ENCODE results near the gene SCAI.
"Not testable (repeated sequence)": the region's sequence is repeated elsewhere in the genome, so short reads cannot be mapped to it uniquely, and the experiment has no call there.

SCAI gene

DNA sequence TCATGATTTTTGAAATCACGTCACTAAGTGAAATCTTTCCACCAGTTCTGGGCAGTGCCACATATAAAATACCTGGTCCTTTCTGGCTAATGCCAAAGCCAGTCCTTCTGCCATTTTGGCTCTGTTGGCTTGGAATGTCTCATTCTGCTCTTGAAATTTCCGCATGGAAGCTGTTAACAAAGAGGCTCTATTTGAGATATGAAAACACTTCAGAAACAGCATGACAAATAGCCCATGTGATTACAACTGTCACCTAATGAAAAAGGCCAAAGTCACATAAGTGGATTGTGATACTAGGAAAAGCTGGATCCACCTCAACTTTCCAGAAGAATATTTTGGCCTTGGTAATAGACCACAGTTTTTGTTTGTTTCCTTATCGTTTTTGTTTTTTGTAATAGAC is 215.2 kb downstream of the SCAI start:
- no peak overlapping the region for H3K27ac ChIP-seq (ENCODE audit: poor library complexity, severe bottlenecking)
- no peaks in the 10 kb centered on the region for H3K4me1 ChIP-seq (ENCODE audit: insufficient read depth, poor library complexity, severe bottlenecking)
- no peaks in the 10 kb centered on the region for H3K9me3 ChIP-seq (ENCODE audit: severe bottlenecking)
- H3K4me3 ChIP-seq (ENCODE audit: severe bottlenecking), result no peak overlapping the region
- peaks cover 75% of the 10 kb centered on the region for H3K36me3 ChIP-seq (ENCODE audit: low read depth)
- ATAC-seq (ENCODE audit: low read depth) (no peak), DNase-seq (ENCODE audit: low spot score) (no peak)
- TF ChIP-seq, protein P1, sequence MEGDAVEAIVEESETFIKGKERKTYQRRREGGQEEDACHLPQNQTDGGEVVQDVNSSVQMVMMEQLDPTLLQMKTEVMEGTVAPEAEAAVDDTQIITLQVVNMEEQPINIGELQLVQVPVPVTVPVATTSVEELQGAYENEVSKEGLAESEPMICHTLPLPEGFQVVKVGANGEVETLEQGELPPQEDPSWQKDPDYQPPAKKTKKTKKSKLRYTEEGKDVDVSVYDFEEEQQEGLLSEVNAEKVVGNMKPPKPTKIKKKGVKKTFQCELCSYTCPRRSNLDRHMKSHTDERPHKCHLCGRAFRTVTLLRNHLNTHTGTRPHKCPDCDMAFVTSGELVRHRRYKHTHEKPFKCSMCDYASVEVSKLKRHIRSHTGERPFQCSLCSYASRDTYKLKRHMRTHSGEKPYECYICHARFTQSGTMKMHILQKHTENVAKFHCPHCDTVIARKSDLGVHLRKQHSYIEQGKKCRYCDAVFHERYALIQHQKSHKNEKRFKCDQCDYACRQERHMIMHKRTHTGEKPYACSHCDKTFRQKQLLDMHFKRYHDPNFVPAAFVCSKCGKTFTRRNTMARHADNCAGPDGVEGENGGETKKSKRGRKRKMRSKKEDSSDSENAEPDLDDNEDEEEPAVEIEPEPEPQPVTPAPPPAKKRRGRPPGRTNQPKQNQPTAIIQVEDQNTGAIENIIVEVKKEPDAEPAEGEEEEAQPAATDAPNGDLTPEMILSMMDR (IDR thresholded peaks at IDR 0.05; ENCODE audit: poor library complexity, severe bottlenecking), result no peak
- no peaks in the 10 kb centered on the region for H3K27me3 ChIP-seq (ENCODE audit: insufficient read depth, poor library complexity, severe bottlenecking)

DNA sequence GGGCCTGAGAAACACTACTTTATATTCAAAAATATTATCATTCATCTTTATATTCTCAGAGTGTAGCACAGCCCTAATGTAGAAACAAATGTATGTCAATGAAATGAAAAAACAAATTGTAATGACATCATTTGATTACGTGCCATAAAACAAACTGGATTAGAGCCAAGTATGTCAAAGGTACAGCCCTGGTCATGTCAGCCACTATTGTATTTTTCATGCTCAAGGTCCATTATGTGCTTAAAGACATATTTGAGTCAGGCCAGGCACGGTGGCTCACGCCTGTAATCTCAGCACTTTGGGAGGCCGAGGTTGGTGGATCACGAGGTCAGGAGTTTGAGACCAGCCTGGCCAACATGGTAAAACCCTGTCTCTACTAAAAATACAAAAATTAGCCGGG is 222.9 kb downstream of the SCAI start:
- H3K9me3 ChIP-seq (ENCODE audit: severe bottlenecking); H3K4me1 ChIP-seq (ENCODE audit: insufficient read depth, poor library complexity, severe bottlenecking); H3K4me3 ChIP-seq (ENCODE audit: severe bottlenecking); H3K27me3 ChIP-seq (ENCODE audit: insufficient read depth, poor library complexity, severe bottlenecking); H3K27ac ChIP-seq (ENCODE audit: poor library complexity, severe bottlenecking); ATAC-seq (ENCODE audit: low read depth); DNase-seq (ENCODE audit: low spot score): not testable (repeated sequence)
- peaks cover 69% of the 10 kb centered on the region for H3K36me3 ChIP-seq (ENCODE audit: low read depth)

DNA sequence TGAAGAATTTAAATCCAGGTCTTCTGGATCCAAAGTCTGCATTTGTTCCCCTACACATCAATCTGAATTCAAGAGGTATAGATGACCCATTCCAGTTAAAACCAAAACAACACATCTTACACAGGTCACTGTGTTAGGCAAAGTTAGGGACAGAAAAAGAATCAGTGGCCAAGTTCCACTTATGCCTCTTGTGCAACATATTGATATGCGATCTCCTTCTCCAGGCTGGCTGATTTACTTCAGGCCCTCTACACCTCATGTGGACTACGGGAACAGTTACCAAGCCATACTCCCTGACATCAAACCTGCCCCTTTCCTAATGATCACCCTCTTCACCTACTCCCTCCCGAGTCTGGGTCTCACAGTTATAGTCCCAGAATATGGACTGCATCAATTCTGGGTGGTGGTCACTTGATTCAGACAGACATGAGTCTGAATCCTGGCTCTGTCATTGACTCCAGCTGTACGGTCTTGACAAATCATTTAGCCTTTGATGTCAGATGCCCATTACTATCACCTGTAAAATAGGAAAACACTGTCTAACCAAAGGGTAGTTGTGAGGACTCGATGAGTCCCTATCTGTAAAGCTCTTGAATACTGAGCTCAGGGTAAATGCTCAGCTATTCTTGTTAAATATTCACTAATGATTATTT is 228.4 kb downstream of the SCAI start:
- no peak overlapping the region for H3K4me3 ChIP-seq (ENCODE audit: severe bottlenecking)

DNA sequence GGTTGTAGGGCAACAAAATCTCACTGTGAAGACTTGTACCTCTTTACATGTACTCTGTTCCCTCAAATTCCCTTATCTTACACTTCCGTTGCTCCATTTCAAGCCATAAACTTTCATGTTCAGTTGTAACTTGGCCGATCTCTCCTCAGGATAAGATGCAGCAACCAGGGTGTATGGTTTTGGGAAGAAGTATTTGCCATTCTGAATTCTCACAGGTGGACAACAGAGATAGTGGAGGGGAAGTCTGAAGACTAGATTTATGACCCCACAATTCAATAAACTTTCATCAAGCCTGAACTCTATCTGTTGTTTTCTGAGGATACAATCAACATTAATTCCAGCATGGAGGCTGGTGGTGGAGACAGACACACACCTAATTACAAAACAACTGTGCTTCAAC is 229.9 kb downstream of the SCAI start:
- Histone ChIP-seq H3K27me3 (ENCODE audit: insufficient read depth, poor library complexity, severe bottlenecking) (no peaks in the 10 kb centered on the region), H3K9me3 (ENCODE audit: severe bottlenecking) (no peaks in the 10 kb centered on the region), H3K36me3 (ENCODE audit: low read depth) (peaks cover 34% of the 10 kb centered on the region), H3K4me3 (ENCODE audit: severe bottlenecking) (no peak overlapping the region), H3K27ac (ENCODE audit: poor library complexity, severe bottlenecking) (no peak overlapping the region), H3K4me1 (ENCODE audit: insufficient read depth, poor library complexity, severe bottlenecking) (no peaks in the 10 kb centered on the region)
- no peak for ATAC-seq (ENCODE audit: low read depth)
- DNase-seq (ENCODE audit: low spot score), result no peak
- TF ChIP-seq, protein P1 (IDR thresholded peaks at IDR 0.05; ENCODE audit: poor library complexity, severe bottlenecking), result no peak

More for the DNA sequence above, 228.4 kb downstream of the SCAI start:
- Histone ChIP-seq H3K27me3 (ENCODE audit: insufficient read depth, poor library complexity, severe bottlenecking) (no peaks in the 10 kb centered on the region), H3K4me1 (ENCODE audit: insufficient read depth, poor library complexity, severe bottlenecking) (no peaks in the 10 kb centered on the region), H3K27ac (ENCODE audit: poor library complexity, severe bottlenecking) (no peak overlapping the region), H3K36me3 (ENCODE audit: low read depth) (peaks cover 45% of the 10 kb centered on the region), H3K9me3 (ENCODE audit: severe bottlenecking) (no peaks in the 10 kb centered on the region)
- TF ChIP-seq, protein P1 (IDR thresholded peaks at IDR 0.05; ENCODE audit: poor library complexity, severe bottlenecking), result no peak
- DNase-seq (ENCODE audit: low spot score) (no peak), ATAC-seq (ENCODE audit: low read depth) (no peak)

DNA sequence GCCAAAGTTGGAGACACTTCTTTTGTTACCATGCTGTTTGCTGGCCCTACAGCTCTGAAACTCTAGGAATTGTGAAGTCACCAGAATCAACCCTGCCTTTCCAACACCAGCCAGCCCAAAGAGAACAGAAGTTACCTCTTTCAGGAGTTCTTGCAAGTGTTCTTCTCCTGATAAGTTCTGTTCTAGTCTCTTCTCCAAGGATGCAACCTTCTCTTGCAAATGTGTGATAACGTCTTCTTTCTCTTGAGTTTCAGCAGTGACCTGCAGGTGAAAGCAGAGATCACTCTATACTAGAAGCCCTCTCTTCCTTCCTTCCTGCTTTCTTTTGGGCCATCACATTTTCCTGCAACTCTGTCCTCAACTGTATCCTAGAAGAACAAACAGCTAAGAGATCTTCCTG is 231.6 kb downstream of the SCAI start:
- TF ChIP-seq, protein P1 (IDR thresholded peaks at IDR 0.05; ENCODE audit: poor library complexity, severe bottlenecking), result no peak
- H3K36me3 ChIP-seq (ENCODE audit: low read depth), result peaks cover 35% of the 10 kb centered on the region

More for the DNA sequence above, 231.6 kb downstream of the SCAI start:
- Histone ChIP-seq H3K4me3 (ENCODE audit: severe bottlenecking) (no peak overlapping the region), H3K27ac (ENCODE audit: poor library complexity, severe bottlenecking) (no peak overlapping the region), H3K4me1 (ENCODE audit: insufficient read depth, poor library complexity, severe bottlenecking) (no peaks in the 10 kb centered on the region), H3K27me3 (ENCODE audit: insufficient read depth, poor library complexity, severe bottlenecking) (no peaks in the 10 kb centered on the region), H3K9me3 (ENCODE audit: severe bottlenecking) (no peaks in the 10 kb centered on the region)
- no peak for DNase-seq (ENCODE audit: low spot score)
- no peak for ATAC-seq (ENCODE audit: low read depth)

Measured in RWPE2 (cell line).